ENCODE results near the gene TMSB15B. TPM values are rescaled to one million over a fixed set of nuclear protein-coding genes. Genes with fewer than 3 reads are reported as not detected.
"Not testable (repeated sequence)": the region's sequence is repeated elsewhere in the genome, so short reads cannot be mapped to it uniquely, and the experiment has no call there.

The TMSB15B gene
- total RNA-seq, result 10 to 100 TPM in 1 of 2 donors, 1 to 10 TPM in 1; 9.0 to 11.1 TPM

DNA sequence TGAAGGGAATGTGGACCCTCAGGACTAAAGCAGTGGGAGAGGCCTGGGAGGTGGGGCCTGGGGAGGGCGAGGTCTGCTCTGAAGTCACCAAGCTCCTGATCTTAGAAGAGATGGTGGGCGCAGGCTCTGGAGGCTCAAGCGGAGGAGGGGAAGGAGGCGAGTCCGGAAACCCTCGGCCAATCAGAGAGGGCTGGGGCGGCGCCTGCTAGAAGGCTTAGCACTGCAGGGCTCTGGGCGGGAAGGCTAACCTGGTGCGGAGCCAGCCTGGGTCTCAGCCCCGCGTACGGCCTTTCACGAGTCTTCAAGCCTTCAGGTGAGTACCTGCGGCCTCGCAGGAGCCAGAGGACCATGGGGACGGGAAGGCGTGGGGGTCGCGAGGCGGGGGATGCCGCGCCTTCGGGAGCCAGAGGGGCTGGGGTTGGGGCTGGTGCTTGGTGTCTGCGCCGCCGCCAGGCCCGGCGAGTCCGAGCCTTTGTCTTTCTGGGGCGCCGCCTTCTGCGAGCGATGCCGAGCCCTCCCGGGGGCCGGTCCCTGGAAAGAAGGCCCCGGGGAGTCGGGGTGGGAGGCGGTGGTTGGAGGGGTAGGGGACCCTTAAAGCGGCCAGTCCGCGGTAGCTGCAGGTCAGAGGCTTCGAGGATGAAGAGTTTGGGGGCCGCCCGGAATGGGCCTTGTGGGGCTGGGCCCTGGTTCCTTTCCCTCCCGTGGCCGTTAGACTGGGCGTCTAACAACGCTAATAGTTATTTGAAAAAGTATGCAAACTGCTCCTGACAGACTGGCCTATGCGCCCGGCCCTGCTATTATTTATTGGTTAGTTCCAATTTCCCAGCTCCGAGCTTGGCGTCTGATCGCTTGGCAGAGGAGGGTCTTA, at the start of gene TMSB15B:
TMSB15B (plus strand) TSS at position 217 of the 868 bp plus-strand sequence.
- H3K36me3 Mint-ChIP-seq (ENCODE audit: low read depth); H3K27ac Mint-ChIP-seq; H3K9me3 Mint-ChIP-seq; H3K4me1 Mint-ChIP-seq; H3K4me3 Mint-ChIP-seq; H3K27me3 Mint-ChIP-seq: not testable (repeated sequence)
- ATAC-seq (replicated peaks), result peak; percentile 100

DNA sequence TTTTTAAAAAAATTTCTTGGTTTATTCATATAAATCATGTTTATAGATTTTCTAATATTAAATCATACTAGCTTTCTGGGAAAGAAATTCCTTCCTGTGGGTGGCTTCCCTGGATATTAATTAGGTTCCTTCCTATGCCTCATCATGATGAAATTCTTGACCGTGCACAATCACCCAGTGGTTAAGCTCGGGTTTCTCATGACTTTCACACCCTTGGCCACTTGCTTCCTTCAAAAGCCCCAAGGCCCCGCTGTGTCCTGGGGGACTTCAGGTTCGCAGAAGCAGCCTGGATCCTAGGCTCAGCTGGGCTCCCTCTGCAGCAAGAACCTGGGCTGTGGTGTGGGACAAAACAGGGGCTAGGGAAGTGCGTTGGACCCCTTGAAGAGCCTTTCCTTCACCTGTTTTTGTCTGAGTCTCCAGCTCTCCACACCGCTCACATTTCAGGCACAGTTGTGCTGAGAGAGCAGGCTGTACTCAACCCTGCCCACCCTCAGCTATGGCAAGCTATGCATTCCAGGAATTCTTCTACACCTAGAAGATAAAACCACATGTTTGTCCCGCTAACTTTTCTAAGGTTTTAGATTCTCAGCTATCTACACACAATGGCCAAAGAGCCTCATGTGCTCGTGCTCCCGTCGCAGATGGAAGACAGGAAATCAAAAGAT, 48.9 kb upstream of the TMSB15B start:
- Mint-ChIP-seq H3K27ac (no peak overlapping the region), H3K27me3 (no peaks in the 10 kb centered on the region), H3K36me3 (ENCODE audit: low read depth) (no peaks in the 10 kb centered on the region), H3K4me1 (no peaks in the 10 kb centered on the region), H3K9me3 (no peaks in the 10 kb centered on the region), H3K4me3 (no peak overlapping the region)
- no peak for ATAC-seq (replicated peaks)

DNA sequence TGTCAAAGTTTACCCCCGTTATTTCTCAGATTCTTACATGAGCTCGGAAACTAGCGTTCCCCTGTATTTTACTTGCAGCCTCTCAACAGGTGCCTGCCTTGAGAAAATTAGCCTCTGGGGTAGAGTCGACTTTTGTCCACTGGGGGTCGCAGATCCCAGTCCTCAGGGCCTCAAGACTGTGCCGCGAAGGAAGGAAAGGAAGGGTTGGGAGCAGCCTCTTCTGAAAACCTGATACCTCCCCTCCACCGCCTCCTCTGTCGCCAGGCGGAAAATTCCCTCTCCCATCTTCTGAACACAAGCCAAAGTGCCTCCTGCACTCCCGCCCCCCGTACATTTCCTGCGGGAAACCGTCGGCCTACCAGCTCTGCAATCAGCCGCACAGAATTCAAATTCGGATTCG, 44.4 kb upstream of the TMSB15B start:
- Mint-ChIP-seq H3K4me3 (peak overlapping the region; percentile 96), H3K9me3 (no peaks in the 10 kb centered on the region), H3K4me1 (peaks cover 8% of the 10 kb centered on the region), H3K27ac (peak overlapping the region; percentile 92), H3K27me3 (no peaks in the 10 kb centered on the region), H3K36me3 (ENCODE audit: low read depth) (no peaks in the 10 kb centered on the region)
- ATAC-seq (replicated peaks), result peak; percentile 41

DNA sequence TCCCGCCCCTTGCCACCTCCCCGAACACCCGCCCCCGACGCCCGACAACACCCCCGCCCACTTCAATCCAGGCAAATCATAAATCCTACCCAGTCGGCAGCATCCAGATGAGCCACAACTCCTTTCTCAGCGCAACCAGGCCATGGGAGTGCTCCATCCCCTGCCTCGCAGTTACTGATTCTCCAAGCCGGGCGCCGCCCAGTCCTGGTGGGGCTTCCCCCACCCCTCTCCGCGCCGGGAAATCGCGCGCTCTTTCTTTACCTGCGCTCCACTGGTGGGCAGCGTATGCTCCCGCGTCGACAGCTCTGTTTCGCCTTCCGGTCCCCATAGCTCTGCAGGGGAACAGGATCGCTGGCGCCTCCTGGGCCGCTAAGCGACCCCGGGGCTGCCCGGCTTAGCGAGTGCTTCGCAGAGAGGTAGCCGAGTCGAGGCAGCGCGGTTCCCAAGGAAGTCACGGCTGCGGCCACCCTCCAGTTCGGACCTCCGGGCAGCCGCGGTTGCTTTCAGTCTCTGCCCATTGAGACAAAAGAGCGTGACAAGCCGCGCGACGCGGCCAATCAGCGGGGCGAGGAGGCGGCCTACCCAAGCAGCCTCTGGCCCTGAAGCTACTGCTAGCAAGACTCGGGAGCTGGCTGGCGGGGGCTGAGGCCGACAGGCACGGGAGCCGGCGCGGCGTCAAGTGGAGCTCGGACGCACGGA, 43.7 kb upstream of the TMSB15B start:
- Mint-ChIP-seq H3K9me3 (no peaks in the 10 kb centered on the region), H3K27ac (peak overlapping the region; percentile 92), H3K4me3 (peak overlapping the region; percentile 96), H3K27me3 (no peaks in the 10 kb centered on the region), H3K36me3 (ENCODE audit: low read depth) (no peaks in the 10 kb centered on the region), H3K4me1 (peaks cover 8% of the 10 kb centered on the region)
- peak; percentile 89 for ATAC-seq (replicated peaks)

DNA sequence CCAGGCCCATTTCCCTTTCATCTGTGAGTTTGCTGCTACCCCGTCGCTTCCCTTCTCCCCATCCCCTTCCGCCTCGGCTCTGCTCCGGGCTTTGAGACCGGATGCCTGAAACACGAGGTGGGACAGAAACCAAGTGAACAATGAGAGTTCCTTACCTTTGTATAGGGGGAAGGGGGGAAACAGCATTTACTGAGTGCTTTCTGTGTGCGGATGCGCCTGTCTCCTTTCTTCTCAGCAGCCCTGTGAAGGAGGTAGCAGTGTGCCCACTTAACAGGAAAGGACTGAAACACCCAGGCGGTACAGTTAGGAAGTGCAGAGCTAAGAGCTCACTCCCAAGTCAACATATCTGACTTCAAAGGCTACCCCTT, 43.2 kb upstream of the TMSB15B start:
- H3K27me3 Mint-ChIP-seq, result no peaks in the 10 kb centered on the region
- H3K4me1 Mint-ChIP-seq, result peaks cover 8% of the 10 kb centered on the region
- no peaks in the 10 kb centered on the region for H3K36me3 Mint-ChIP-seq (ENCODE audit: low read depth)
- H3K9me3 Mint-ChIP-seq, result no peaks in the 10 kb centered on the region
- H3K27ac Mint-ChIP-seq, result peak overlapping the region; percentile 92
- H3K4me3 Mint-ChIP-seq, result peak overlapping the region; percentile 96
- ATAC-seq (replicated peaks), result peak; percentile 61

DNA sequence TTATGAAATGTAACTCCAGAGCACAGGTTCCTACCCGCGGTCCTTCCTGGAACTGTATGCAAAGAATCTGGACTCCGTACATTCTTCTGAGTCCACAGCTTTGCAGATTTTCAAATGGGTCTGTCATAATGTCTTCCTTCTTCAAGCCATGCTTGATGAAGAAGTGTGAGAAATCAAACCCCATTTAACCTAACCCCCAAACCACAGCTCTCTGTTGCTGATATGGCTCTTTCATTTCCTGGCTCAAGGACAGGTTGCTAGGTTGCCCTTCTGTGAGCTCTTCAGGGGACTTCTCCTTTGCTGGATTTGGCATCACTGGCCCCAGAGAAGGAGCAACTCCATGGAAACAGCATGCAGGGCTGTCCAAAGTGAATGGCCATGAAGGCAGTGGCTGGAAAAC, 41.9 kb upstream of the TMSB15B start:
- H3K27ac Mint-ChIP-seq; H3K4me1 Mint-ChIP-seq; H3K36me3 Mint-ChIP-seq (ENCODE audit: low read depth); H3K27me3 Mint-ChIP-seq; H3K9me3 Mint-ChIP-seq: not testable (repeated sequence)
- peak overlapping the region; percentile 96 for H3K4me3 Mint-ChIP-seq
- ATAC-seq (replicated peaks), result peak; percentile 21

DNA sequence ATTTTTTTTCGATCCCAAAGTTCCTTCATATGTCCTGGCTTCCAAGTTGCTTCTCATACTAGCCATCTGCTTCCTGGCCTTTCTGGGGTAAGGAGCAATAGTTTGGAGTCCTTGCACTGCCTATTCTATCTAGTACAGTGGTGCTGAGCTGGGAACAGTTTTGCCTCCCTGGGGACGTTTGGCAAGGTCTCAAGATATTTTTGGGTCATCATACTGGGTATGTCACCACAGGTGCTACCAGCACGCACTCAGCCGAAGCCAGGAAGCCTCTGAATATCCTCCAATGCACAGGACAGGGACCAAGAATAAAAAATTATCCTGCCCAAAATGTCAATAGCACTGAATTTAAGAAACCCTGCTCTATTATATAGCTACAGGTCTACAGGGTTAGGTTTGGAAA, 35.4 kb upstream of the TMSB15B start:
- Mint-ChIP-seq H3K27ac (no peak overlapping the region), H3K9me3 (no peaks in the 10 kb centered on the region), H3K4me1 (peaks cover 3% of the 10 kb centered on the region), H3K27me3 (no peaks in the 10 kb centered on the region), H3K4me3 (no peak overlapping the region), H3K36me3 (ENCODE audit: low read depth) (peaks cover 12% of the 10 kb centered on the region)
- no peak for ATAC-seq (replicated peaks)

DNA sequence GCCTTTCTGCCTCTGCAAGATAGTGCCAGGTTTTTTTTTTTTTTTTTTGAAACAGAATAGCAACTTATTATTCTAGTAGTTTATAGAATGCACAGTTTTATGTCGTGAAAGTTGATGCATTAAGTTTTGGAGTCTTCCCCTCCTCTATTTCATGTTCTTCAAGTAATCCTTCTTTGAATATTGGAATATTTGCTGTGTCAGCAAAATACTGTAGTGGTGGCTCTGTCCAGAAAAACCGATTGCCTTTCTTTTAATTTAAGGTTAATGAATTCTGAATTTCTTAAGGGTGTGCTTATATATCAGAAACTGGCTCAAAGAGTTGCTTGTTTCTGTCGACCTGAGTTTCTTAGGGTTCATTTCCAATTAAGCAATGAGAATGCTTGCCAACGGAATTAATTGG, 34.8 kb upstream of the TMSB15B start:
- H3K4me3 Mint-ChIP-seq, result no peak overlapping the region
- no peaks in the 10 kb centered on the region for H3K9me3 Mint-ChIP-seq
- H3K27me3 Mint-ChIP-seq, result no peaks in the 10 kb centered on the region
- H3K27ac Mint-ChIP-seq, result no peak overlapping the region
- H3K36me3 Mint-ChIP-seq (ENCODE audit: low read depth), result peaks cover 12% of the 10 kb centered on the region
- peaks cover 4% of the 10 kb centered on the region for H3K4me1 Mint-ChIP-seq
- ATAC-seq (replicated peaks), result no peak

DNA sequence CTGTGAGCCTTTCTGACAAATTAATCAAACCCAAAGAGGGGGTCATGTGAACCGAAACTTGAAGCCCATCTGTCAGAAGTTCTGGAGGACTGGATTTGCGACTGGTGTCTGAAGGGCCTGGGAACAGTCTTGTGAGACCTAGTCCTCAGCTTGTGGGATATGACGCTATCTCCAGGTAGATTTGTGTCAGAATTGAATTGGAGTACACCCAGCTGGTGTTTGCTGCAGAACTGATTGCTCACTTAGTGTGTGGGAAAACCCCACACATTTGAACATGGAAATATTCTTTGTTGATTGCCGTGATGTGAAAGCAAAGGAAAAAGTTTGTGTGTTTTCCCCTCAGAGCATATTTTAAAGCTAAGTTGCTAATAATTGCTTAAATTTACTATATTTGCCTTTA, 30.3 kb upstream of the TMSB15B start:
- Mint-ChIP-seq H3K9me3 (no peaks in the 10 kb centered on the region), H3K27ac (no peak overlapping the region), H3K4me1 (peaks cover 4% of the 10 kb centered on the region), H3K4me3 (no peak overlapping the region), H3K36me3 (ENCODE audit: low read depth) (peaks cover 23% of the 10 kb centered on the region), H3K27me3 (no peaks in the 10 kb centered on the region)
- ATAC-seq (replicated peaks), result peak; percentile 81

DNA sequence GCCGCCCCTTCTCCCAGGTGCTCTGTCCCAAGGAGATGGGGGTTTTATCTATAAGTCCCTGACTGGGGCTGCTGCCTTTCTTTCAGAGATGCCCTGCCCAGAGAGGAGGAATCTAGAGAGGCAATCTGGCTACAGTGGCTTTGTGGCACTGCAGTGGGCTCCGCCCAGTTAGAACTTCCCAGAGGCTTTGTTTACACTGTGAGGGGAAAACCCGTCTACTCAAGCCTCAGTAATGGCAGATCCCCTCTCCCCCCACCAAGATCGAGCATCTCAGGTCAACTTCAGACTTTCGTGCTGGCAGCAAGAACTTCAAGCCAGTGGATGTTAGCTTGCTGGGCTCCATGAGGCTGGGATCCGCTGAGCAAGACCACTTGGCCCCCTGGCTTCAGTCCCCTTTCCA, 22.2 kb upstream of the TMSB15B start:
- not testable (repeated sequence) for H3K27ac Mint-ChIP-seq; H3K36me3 Mint-ChIP-seq (ENCODE audit: low read depth); ATAC-seq (replicated peaks); H3K27me3 Mint-ChIP-seq; H3K4me3 Mint-ChIP-seq; H3K9me3 Mint-ChIP-seq
- peaks cover 13% of the 10 kb centered on the region for H3K4me1 Mint-ChIP-seq

DNA sequence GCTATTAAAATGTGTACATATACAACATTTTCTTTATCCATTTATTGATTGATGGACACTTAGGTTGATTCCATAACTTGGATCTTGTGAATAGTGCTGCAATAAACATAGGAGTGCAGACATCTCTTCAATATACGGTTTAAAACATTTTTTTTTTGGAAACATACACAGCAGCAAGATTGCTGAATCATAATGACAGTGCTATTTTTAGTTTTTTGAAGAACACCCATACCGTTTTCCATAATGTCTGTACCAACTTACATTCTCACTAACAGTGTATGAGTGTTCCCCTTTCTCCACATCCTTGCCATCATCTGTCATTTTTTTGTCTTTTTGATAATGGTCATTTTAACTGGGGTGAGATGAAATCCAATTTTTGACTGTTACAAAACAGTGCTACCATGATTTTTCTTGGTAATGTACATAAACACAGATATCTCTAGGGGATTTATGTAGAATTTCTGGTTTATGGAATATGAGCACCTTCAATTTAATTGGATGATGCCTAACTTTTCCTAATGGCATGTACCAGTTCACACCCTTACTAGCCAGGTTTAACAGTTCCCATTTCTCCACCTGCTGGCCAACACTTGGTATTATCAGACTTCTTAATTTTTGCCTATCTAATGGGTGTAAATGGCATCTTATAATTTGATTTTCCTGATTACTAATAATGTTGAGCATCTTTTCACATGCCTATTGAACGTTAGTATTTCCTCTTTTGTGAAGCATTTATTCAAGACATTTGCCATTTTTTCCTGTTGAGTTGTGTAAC, 21.0 kb upstream of the TMSB15B start:
- no peaks in the 10 kb centered on the region for H3K27me3 Mint-ChIP-seq
- H3K4me3 Mint-ChIP-seq, result no peak overlapping the region
- peaks cover 13% of the 10 kb centered on the region for H3K4me1 Mint-ChIP-seq
- no peak for ATAC-seq (replicated peaks)
- H3K9me3 Mint-ChIP-seq, result no peaks in the 10 kb centered on the region
- no peaks in the 10 kb centered on the region for H3K36me3 Mint-ChIP-seq (ENCODE audit: low read depth)
- no peak overlapping the region for H3K27ac Mint-ChIP-seq

DNA sequence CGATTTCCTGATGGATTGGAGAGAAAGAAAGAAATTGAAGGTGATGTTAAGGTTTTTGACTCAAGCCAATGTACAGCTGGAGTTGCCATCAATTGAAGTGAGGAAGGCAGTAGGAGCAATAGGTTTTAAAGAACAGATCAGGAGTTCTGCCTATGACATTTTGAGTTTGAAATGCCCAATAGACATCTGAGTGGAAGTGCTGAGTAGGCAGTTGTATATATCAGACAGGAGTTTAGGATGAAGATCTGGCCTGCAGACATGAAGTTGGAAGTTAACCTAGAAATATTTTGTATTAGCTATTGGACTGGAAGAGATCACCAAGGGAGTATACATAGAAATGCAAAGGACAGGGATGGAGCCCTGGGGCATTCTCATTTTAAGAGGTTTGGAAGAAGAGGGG, 12.9 kb upstream of the TMSB15B start:
- H3K27ac Mint-ChIP-seq, result no peak overlapping the region
- no peak for ATAC-seq (replicated peaks)
- H3K4me3 Mint-ChIP-seq, result no peak overlapping the region
- no peaks in the 10 kb centered on the region for H3K4me1 Mint-ChIP-seq
- H3K9me3 Mint-ChIP-seq, result no peaks in the 10 kb centered on the region
- peaks cover 4% of the 10 kb centered on the region for H3K36me3 Mint-ChIP-seq (ENCODE audit: low read depth)
- H3K27me3 Mint-ChIP-seq, result no peaks in the 10 kb centered on the region

DNA sequence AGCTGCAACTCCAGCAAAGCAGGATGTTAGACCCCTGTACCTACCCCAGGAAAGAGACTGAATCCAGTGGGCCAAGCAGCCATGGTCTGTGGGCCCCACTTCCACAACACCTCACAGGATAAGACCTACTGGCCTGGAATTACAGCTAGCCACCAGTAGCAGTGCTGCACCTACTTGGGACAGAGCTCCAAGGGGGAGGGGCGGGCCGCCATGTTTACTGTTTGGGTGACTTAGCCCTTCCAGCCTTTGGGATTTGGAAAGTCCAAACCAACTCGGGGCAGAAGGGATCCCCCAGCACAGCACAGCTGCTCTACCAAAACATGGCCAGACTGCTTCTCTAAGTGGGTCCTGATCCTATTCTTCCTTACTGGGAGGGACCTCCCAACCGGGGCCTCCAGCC, 9.1 kb upstream of the TMSB15B start:
- no peak for ATAC-seq (replicated peaks)
- Mint-ChIP-seq H3K36me3 (ENCODE audit: low read depth) (no peaks in the 10 kb centered on the region), H3K4me3 (no peak overlapping the region), H3K4me1 (no peaks in the 10 kb centered on the region), H3K27me3 (no peaks in the 10 kb centered on the region), H3K9me3 (no peaks in the 10 kb centered on the region), H3K27ac (no peak overlapping the region)

DNA sequence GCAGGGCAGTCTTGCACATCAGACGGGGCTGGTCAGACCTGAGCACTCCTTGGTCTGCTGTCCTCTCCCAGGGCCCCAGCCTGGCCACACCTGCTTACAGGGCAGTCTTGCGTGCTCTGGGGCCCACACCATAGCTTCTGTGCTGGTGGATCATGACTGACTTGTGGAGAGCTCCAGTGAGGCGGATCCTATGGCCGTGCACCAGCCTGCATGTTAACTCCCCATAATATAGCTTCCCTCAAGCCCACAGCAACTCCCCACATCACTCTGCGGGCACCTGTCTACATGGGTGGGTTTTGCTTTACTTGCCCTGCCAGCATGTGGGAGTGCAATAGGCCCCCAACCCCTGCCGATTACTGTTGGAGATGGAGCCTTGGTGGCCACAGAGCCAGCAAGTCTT, 8.2 kb upstream of the TMSB15B start:
- no peak for ATAC-seq (replicated peaks)
- Mint-ChIP-seq H3K4me1 (no peaks in the 10 kb centered on the region), H3K36me3 (ENCODE audit: low read depth) (no peaks in the 10 kb centered on the region), H3K27ac (no peak overlapping the region), H3K9me3 (no peaks in the 10 kb centered on the region), H3K4me3 (no peak overlapping the region), H3K27me3 (no peaks in the 10 kb centered on the region)

All from activated T-helper 17 cell treated with anti-CD3 and anti-CD28 coated beads, Interleukin-2, amount 50 U/mL, for 72 hours (primary cell).